Measurements from ENCODE around the gene ELP6.

DNA sequence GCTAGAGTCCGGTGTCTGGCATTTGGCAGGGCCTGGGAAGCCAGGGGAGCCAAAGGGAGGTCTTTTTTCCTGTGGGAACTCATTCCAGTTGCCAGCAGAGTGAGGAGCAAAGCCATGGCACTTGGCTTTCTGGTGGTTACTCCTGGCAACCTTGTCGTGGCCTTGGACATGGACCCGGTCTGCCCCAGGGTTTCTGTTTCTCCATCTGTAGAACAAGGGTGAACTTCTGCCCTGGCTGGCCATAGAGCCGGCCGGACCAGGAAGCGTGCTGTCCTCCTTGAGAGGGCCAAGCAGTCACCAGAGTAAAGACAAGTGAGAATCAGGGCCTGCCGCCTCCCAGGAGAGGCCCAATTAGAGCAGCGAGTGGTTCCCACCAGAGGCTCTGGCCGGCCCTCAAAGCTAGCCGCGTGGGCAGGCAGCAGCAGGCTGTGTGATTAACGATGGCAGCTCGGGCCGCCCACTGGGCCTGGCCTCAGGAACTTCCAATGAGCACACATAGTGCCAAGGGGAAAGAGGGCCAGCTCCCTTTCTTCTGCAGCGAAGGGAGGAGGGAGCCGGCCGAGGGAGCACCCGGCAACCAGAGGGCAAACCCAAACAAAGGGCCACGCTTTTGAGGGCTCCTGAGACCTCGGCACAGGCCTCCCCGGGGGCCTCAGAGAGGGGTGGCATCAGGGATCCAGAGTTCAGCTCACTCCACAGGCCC lies 29.1 kb upstream of the ELP6 start:
- TF ChIP-seq NFXL1 (CRISPR knock-in tag; IDR thresholded peaks at IDR 0.05), result no peak
- no peak for TF ChIP-seq ZNF174 (CRISPR knock-in tag; IDR thresholded peaks at IDR 0.05)
- TF ChIP-seq GABPA (tag; conservative IDR thresholded peaks at IDR 0.05; ENCODE audit: low read depth), result no peak
- no peak for TF ChIP-seq HMG20B (CRISPR knock-in tag; IDR thresholded peaks at IDR 0.05)
- TF ChIP-seq SRSF1 (IDR thresholded peaks at IDR 0.05; ENCODE audit: low read depth, low read length), result no peak
- TF ChIP-seq SOX6 (IDR thresholded peaks at IDR 0.05), result no peak
- no peak for TF ChIP-seq ZNF121 (CRISPR knock-in tag; conservative IDR thresholded peaks at IDR 0.05)
- TF ChIP-seq TGIF2 (CRISPR knock-in tag; IDR thresholded peaks at IDR 0.05), result no peak
